Activated CD4-positive, alpha-beta memory T cell treated with anti-CD3 and anti-CD28 coated beads, Interleukin-2, amount 10 ng/mL, durations not matched to agents 7 days and 5 days (primary cell): ENCODE measurements around the gene PRCC. TPM values are rescaled to one million over a fixed set of nuclear protein-coding genes. Genes with fewer than 3 reads are reported as not detected.
A peak's percentile ranks its signal among the peaks of the same experiment; 100 is the strongest.
"Not testable (repeated sequence)": the region's sequence is repeated elsewhere in the genome, so short reads cannot be mapped to it uniquely, and the experiment has no call there.

ENCODE experiments used
- CTCF ChIA-PET: fragments of 350-600 bp; sonication (Branson Sonifier 250); formaldehyde crosslinking; loops from one replicate; lab custom pipeline; 2021; ENCODE audit warnings: antibody characterized with exemption, inconsistent platforms; lab: Charles Lee
- POLR2A ChIA-PET: fragments of 350-600 bp; sonication (Branson Sonifier 250); formaldehyde crosslinking; loops from one replicate; lab custom pipeline; 2021; ENCODE audit warnings: antibody characterized with exemption; lab: Charles Lee
- DNase-seq: peaks from one replicate; pipeline ENCODE4 v3.0.0-alpha.2; 2020
- H3K27ac Mint-ChIP-seq: one replicate; pipeline ENCODE4 v1.8.0; 2021; ENCODE audit warnings: mild to moderate bottlenecking, mixed read lengths
- H3K27me3 Mint-ChIP-seq: one replicate; pipeline ENCODE4 v1.8.0; 2021; ENCODE audit warnings: mixed read lengths
- H3K36me3 Mint-ChIP-seq: one replicate; pipeline ENCODE4 v1.8.0; 2021; ENCODE audit warnings: low read depth, mixed read lengths
- H3K4me1 Mint-ChIP-seq: one replicate; pipeline ENCODE4 v1.8.0; 2021; ENCODE audit warnings: mixed read lengths
- H3K4me3 Mint-ChIP-seq: one replicate; pipeline ENCODE4 v1.8.0; 2021; ENCODE audit warnings: mild to moderate bottlenecking, mixed read lengths
- H3K9me3 Mint-ChIP-seq: one replicate; pipeline ENCODE4 v1.8.0; 2021; ENCODE audit warnings: mixed read lengths
- total RNA-seq, 2 experiments: library from RNA; stranded (reverse); gene quantifications; one replicate each; pipeline ENCODE4 v1.2.3, GENCODE V29; 2021

The PRCC gene
- total RNA-seq, 2 experiments from 2014 or later: 61.6 to 74.1 TPM

- no peaks in the 10 kb centered on the region for H3K9me3 Mint-ChIP-seq
- peaks cover 31% of the 10 kb centered on the region for H3K4me1 Mint-ChIP-seq
- H3K36me3 Mint-ChIP-seq: peaks cover 26% of the 10 kb centered on the region
- H3K4me3 Mint-ChIP-seq: peak overlapping the region; percentile 96
- ChIA-PET CTCF (interaction anchor here (1.0 to 4.8 kb wide), 8 partner anchors 11 to 139 kb away, joined by 3 to 69 read pairs (median 6); partner anchors contain the start of genes ISG20L2, METTL25B, MRPL24 and NTRK1), POLR2A (interaction anchor here (1.0 to 4.7 kb wide), 14 partner anchors 8 to 249 kb away, joined by 3 to 134 read pairs (median 7); partner anchors contain the start of genes ISG20L2, METTL25B, MRPL24 and NTRK1)
- no peaks in the 10 kb centered on the region for H3K27me3 Mint-ChIP-seq
- DNase-seq: no peak
- H3K27ac Mint-ChIP-seq: peak overlapping the region; percentile 89
Measured at GRCh38 chr1:156752843-156753482, 14.4 kb upstream of the PRCC start.

- H3K27ac Mint-ChIP-seq: no peak overlapping the region
- CTCF ChIA-PET: no interaction called here
Measured at GRCh38 chr1:156754219-156754618, 13.1 kb upstream of the PRCC start.

GRCh38 chr1:156755527-156755950, 11.8 kb upstream of the PRCC start:
- ChIA-PET CTCF (interaction anchor here (1.7 to 2.9 kb wide), 2 partner anchors 12 to 29 kb away, joined by 7 to 32 read pairs; partner anchors contain the start of genes METTL25B and PRCC), POLR2A (no interaction called here)
- Mint-ChIP-seq H3K4me3 (no peak overlapping the region), H3K4me1 (peaks cover 18% of the 10 kb centered on the region), H3K27ac (no peak overlapping the region), H3K27me3 (no peaks in the 10 kb centered on the region), H3K36me3 (peaks cover 2% of the 10 kb centered on the region), H3K9me3 (no peaks in the 10 kb centered on the region)
- no peak for DNase-seq

More at GRCh38 chr1:156754219-156754618, 13.1 kb upstream of the PRCC start:
- Mint-ChIP-seq H3K4me1 (peaks cover 20% of the 10 kb centered on the region), H3K9me3 (no peaks in the 10 kb centered on the region), H3K4me3 (no peak overlapping the region), H3K36me3 (peaks cover 15% of the 10 kb centered on the region), H3K27me3 (no peaks in the 10 kb centered on the region)
- no peak for DNase-seq
- POLR2A ChIA-PET: interaction anchor here (1.1 kb wide), 1 partner anchor 13 kb away, joined by 4 read pairs; the partner anchor contains the start of gene PRCC

- CTCF ChIA-PET: interaction anchor here (0.7 to 2.9 kb wide), 7 partner anchors 9 to 134 kb away, joined by 3 to 32 read pairs (median 3); partner anchors contain the start of genes METTL25B and PRCC
- H3K36me3 Mint-ChIP-seq: no peaks in the 10 kb centered on the region
- no peak overlapping the region for H3K4me3 Mint-ChIP-seq
- POLR2A ChIA-PET: interaction anchor here (0.7 to 2.0 kb wide), 3 partner anchors 11 to 392 kb away, joined by 3 to 8 read pairs (median 5); partner anchors contain the start of gene PRCC
- H3K27ac Mint-ChIP-seq: no peak overlapping the region
- no peak for DNase-seq
- no peaks in the 10 kb centered on the region for H3K9me3 Mint-ChIP-seq
- H3K4me1 Mint-ChIP-seq: peaks cover 18% of the 10 kb centered on the region
- H3K27me3 Mint-ChIP-seq: no peaks in the 10 kb centered on the region
Measured at GRCh38 chr1:156756355-156756754, 11.0 kb upstream of the PRCC start.

- CTCF ChIA-PET: interaction anchor here (1.5 to 2.9 kb wide), 2 partner anchors 31 kb away, joined by 7 to 32 read pairs; partner anchors contain the start of gene METTL25B
- H3K27me3 Mint-ChIP-seq, H3K9me3 Mint-ChIP-seq, H3K4me3 Mint-ChIP-seq, DNase-seq, H3K27ac Mint-ChIP-seq, H3K36me3 Mint-ChIP-seq: not testable (repeated sequence)
- H3K4me1 Mint-ChIP-seq: peaks cover 13% of the 10 kb centered on the region
- POLR2A ChIA-PET: interaction anchor here (2.0 kb wide), 1 partner anchor 9 kb away, joined by 8 read pairs; the partner anchor contains the start of gene PRCC
Measured at GRCh38 chr1:156757572-156758253, 9.6 kb upstream of the PRCC start.

- Mint-ChIP-seq H3K27ac (no peak overlapping the region), H3K4me3 (no peak overlapping the region), H3K36me3 (no peaks in the 10 kb centered on the region), H3K9me3 (no peaks in the 10 kb centered on the region), H3K4me1 (peaks cover 2% of the 10 kb centered on the region), H3K27me3 (no peaks in the 10 kb centered on the region)
- ChIA-PET CTCF (interaction anchor here (0.7 to 1.4 kb wide), 3 partner anchors 8 to 443 kb away, joined by 3 to 5 read pairs (median 4); no protein-coding TSS in a partner anchor), POLR2A (interaction anchor here (1.5 kb wide), 1 partner anchor 8 kb away, joined by 9 read pairs; the partner anchor contains the start of gene HDGF)
- no peak for DNase-seq
Measured at GRCh38 chr1:156760092-156760795, 7.1 kb upstream of the PRCC start.

- no peaks in the 10 kb centered on the region for H3K27me3 Mint-ChIP-seq
- H3K36me3 Mint-ChIP-seq: no peaks in the 10 kb centered on the region
- H3K4me3 Mint-ChIP-seq: no peak overlapping the region
- no peak for DNase-seq
- H3K4me1 Mint-ChIP-seq: peaks cover 4% of the 10 kb centered on the region
- no peak overlapping the region for H3K27ac Mint-ChIP-seq
- POLR2A ChIA-PET: interaction anchor here (1.5 kb wide), 1 partner anchor 9 kb away, joined by 9 read pairs; the partner anchor contains the start of gene HDGF
- CTCF ChIA-PET: interaction anchor here (1.2 to 1.4 kb wide), 2 partner anchors 9 to 35 kb away, joined by 3 to 5 read pairs; no protein-coding TSS in a partner anchor
- H3K9me3 Mint-ChIP-seq: no peaks in the 10 kb centered on the region
Measured at GRCh38 chr1:156760796-156761104, 6.6 kb upstream of the PRCC start.

GRCh38 chr1:156765136-156765535, 2.2 kb upstream of the PRCC start:
- H3K27ac Mint-ChIP-seq: not testable (repeated sequence)

GRCh38 chr1:156765666-156766065, 1.7 kb upstream of the PRCC start:
- H3K27ac Mint-ChIP-seq: no peak overlapping the region
- H3K4me3 Mint-ChIP-seq: no peak overlapping the region
- CTCF ChIA-PET: interaction anchor here (1.7 to 13.6 kb wide), 3 partner anchors 39 to 95 kb away, joined by 5 to 121 read pairs (median 16); partner anchors contain the start of genes ISG20L2, METTL25B and NTRK1
- POLR2A ChIA-PET: interaction anchor here (1.0 to 6.1 kb wide), 6 partner anchors 11 to 94 kb away, joined by 3 to 75 read pairs (median 31); partner anchors contain the start of genes HDGF, ISG20L2, METTL25B and MRPL24
- H3K4me1 Mint-ChIP-seq: peaks cover 29% of the 10 kb centered on the region
- H3K27me3 Mint-ChIP-seq: no peaks in the 10 kb centered on the region
- H3K36me3 Mint-ChIP-seq: peaks cover 17% of the 10 kb centered on the region
- no peaks in the 10 kb centered on the region for H3K9me3 Mint-ChIP-seq
- no peak for DNase-seq

More at GRCh38 chr1:156765136-156765535, 2.2 kb upstream of the PRCC start:
- not testable (repeated sequence) for H3K4me3 Mint-ChIP-seq, H3K9me3 Mint-ChIP-seq, DNase-seq, H3K27me3 Mint-ChIP-seq
- CTCF ChIA-PET: interaction anchor here (1.7 to 13.6 kb wide), 2 partner anchors 38 to 75 kb away, joined by 5 to 121 read pairs; partner anchors contain the start of genes ISG20L2 and METTL25B
- POLR2A ChIA-PET: interaction anchor here (2.6 to 6.1 kb wide), 3 partner anchors 12 to 24 kb away, joined by 6 to 75 read pairs (median 56); partner anchors contain the start of genes HDGF and MRPL24
- peaks cover 13% of the 10 kb centered on the region for H3K36me3 Mint-ChIP-seq
- peaks cover 25% of the 10 kb centered on the region for H3K4me1 Mint-ChIP-seq

GRCh38 chr1:156766298-156767100, 836 bp upstream of the PRCC start:
- CTCF ChIA-PET: interaction anchor here (1.0 to 13.6 kb wide), 9 partner anchors 10 to 265 kb away, joined by 3 to 121 read pairs (median 5); partner anchors contain the start of genes ISG20L2, METTL25B, MRPL24 and NTRK1
- DNase-seq: no peak
- H3K9me3 Mint-ChIP-seq: no peaks in the 10 kb centered on the region
- H3K27ac Mint-ChIP-seq: no peak overlapping the region
- H3K4me3 Mint-ChIP-seq: no peak overlapping the region
- POLR2A ChIA-PET: interaction anchor here (0.9 to 6.1 kb wide), 18 partner anchors 10 to 265 kb away, joined by 3 to 75 read pairs (median 4); partner anchors contain the start of genes HDGF, ISG20L2, MEF2D and METTL25B
- H3K27me3 Mint-ChIP-seq: no peaks in the 10 kb centered on the region
- peaks cover 36% of the 10 kb centered on the region for H3K4me1 Mint-ChIP-seq
- peaks cover 25% of the 10 kb centered on the region for H3K36me3 Mint-ChIP-seq
